Globus pallidus (tissue), 1 donor: ENCODE results near the gene COL25A1.
A peak's percentile ranks its signal among the peaks of the same experiment; 100 is the strongest.
"Not testable (repeated sequence)": the region's sequence is repeated elsewhere in the genome, so short reads cannot be mapped to it uniquely, and the experiment has no call there.

Experiments
- DNase-seq: peaks from one replicate; pipeline ENCODE4 v3.0.0-alpha.2; 2015; ENCODE audit warnings: low spot score

The COL25A1 gene

DNA sequence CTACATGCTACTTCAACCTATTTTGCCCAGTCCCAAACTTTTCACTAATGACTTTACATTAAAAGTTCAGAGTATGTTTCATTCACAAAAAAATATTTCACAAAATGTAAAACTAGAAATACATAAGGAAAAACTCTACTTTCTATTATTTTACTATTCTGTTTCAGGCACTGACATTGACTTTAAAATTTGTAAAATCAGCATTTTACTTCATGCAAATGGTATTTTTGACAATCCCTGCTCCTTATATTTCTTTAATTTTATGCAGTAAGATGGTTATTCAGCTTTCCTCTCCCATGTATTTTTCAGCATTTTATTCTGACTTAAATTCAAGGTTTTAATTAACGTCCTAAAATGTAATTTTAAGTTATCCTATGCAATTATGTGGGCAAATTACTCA lies 178.5 kb downstream of the COL25A1 start:
- DNase-seq, result no peak

DNA sequence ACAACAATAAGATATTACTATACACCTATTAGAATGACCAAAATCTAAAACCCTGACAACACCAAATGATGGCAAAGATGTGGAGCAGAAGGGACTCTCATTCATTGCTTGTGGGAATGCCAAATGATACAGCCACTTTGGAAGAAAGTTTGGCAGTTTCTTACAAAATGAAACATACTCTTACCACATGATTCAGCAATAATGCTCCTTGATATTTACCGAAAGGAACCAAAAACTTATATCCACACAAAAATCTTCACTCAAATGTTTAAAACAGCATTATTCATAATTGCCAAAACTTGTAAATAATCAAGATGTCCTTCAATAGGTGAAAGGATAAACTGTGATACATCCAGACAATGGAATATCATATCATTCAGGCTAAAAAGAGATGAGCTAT lies 180.9 kb downstream of the COL25A1 start:
- no peak for DNase-seq

DNA sequence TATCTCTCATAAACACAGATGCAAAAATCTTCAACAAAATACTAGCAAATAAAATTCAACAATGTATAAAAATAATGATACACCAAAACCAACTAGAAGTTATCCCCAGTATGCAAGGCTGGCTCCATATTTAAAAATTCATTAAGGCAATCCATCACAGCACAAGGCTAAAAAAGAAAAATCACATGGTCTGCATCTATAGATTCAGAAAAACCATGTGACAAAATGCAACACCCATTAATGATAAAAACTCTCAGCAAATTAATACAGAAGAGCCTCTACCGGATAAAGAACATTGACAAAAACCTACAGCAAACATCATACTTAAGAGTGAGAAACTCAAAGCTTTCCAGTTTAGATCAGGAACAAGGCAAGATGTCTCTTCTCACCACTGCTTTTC lies 182.6 kb downstream of the COL25A1 start:
- DNase-seq, result no peak

DNA sequence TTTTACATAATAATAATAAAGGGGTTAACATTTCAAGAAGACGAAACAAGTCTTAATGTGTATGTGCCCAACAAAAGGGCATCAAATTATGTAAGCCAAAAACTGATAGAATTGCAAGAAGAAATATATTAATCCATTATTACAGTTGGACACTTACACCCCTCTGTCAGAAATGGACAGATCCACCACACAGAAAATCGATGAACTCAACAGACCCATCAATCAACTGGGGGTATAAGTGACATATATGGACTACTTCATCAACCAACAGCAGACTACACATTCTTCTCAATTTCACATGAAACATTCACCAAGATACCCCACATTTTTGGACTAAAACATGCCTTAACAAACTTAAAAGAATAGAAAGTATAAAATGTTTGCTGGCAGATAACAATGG lies 183.8 kb downstream of the COL25A1 start:
- no peak for DNase-seq

DNA sequence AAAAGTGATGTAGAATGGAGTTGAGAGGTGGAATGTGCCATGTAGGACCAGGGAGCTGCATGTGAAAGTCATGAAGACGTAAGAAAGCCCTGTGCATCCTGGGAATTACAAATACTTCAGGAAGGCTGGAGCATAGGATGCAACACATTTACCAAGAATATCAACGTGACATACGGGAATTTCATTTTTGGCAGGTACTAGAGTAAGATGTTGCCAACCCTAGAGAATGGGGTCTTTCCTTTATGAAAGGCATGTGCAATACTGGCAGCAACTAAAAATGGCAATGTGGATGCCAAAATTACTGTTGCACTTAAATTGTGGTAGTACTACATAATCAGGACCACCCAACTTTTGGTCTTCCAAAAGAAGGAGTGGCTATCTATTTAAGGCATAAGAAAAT lies 188.0 kb downstream of the COL25A1 start:
- no peak for DNase-seq

DNA sequence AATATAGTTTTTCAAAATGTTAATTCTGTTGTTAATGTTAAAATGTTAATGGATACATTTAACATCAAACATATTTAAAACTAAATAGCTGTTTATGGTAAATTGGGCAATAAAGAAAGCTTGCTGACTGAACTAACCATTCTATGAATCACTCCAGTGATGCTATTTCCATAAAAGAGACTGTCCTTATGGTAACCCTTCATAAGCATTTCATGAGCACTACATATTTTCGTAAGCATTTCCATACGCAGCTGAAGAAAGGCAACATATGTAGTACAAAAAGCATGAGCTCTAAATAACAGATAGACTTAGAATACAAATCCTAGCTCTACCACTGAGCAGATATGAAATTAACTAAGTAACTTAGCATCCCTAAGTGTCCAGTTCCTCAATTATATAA lies 188.9 kb downstream of the COL25A1 start:
- no peak for DNase-seq

DNA sequence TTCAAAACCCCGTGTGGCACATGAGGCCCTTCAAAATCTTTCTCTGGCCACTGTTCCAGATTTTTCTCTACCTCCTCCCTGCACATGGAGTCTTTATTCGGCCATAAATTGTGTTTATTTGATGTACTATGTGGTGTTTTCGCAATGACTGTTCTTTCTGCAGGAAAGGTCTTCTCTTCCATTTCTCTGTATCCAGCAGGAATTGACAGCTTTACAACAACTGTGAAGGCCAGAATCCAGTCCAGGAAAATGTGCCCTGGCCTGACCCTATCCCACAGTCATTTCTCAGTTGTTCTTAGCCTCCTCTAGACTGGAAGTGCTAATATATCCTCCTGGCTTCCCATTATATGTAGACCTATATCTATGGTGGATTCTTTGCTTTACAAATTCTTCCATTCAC lies 191.4 kb downstream of the COL25A1 start:
- no peak for DNase-seq

DNA sequence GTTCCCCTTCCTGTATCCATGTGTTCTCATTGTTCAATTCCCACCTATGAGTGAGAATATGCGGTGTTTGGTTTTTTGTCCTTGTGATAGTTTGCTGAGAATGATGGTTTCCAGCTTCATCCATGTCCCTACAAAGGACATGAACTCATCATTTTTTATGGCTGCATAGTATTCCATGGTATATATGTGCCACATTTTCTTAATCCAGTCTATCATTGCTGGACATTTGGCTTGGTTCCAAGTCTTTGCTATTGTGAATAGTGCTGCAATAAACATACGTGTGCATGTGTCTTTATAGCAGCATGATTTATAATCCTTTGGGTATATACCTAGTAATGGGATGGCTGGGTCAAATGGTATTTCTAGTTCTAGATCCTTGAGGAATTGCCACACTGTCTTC lies 194.2 kb downstream of the COL25A1 start:
- DNase-seq, result not testable (repeated sequence)

DNA sequence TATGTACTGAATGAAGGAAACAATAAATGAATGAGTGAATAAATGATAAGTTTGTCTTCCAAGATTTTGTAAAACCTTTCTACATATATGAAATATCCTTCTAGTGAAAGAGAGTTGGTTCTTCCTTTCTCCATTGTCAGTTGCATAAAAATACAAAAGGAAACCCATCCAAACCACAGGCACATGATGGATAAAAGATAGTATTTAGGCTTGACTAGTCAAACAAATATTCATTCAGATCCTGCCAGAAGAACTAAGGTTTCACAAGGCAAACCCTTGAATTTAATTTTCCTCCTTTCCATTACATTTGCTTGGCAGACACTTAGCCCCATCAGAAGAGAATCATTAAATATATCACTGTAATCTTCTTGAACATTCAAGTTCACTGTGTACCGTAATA lies 208.4 kb downstream of the COL25A1 start:
- no peak for DNase-seq

DNA sequence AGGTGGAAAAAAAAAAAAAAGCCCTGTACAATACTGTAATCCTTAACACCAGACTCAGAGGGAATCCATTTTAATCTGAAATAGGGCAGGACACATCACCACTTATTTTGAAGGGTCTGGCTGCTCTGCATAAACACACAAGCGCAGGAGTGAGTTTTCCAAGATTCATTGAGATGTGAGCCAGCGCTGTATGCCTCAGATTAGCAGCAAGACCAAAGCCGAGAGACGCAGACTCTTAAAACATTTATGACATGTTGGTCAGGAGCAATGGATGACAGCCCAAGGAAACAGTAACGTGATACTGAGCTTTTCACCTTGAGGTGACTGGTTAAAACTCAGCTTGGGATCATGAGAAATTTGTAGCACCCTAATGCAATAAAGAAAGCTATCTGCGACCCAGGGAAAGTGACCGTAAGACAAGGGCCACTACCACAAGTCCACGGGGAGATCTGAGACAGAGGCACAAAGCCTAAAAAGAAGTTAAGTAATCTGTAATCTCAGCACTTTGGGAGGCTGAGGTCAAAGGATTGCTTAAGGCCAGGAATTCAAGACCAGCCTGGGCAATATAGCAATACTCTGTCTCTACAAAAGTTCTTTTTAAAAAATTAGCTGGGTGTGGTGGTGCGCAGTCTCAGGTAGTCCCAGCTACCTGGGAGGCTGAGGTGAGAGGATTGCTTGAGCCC lies 210.6 kb downstream of the COL25A1 start:
- DNase-seq, result no peak

DNA sequence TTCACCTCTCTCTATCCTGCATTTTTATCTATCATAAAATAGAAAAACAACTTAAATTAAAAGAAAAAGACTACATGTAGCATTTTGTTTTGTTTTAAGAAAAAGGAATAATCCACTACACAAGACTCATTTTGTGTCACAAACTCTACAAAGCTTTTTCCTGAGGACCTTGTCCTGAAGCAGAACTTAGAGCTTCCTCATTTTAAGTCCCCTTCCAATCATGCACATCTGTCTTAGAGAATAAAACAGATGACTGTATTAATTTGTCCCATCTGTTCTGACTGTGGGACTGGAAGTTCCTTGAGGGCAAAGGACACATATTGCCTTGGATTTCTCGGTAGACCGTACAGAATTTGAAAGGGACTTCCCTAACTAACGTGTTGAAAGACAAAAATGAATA lies 218.5 kb downstream of the COL25A1 start:
- no peak for DNase-seq

DNA sequence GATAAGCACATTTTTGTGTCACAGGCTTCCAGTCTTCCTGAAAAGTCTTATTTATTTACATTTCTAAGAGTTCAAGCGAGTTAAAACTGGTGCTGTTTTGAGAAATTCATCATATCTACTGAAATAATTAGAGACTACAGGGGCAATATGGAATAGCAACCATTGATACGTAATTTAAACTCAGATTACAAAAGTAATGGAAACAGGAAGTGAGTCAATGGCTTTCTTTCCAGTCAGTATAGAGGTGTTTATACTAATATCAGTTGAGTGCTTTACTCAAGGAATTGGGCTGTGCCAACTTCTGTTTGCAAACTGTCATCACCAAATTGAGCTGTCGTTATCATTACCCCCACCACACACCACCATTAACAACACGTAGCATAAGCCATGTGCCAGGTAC lies 222.7 kb downstream of the COL25A1 start:
- no peak for DNase-seq

DNA sequence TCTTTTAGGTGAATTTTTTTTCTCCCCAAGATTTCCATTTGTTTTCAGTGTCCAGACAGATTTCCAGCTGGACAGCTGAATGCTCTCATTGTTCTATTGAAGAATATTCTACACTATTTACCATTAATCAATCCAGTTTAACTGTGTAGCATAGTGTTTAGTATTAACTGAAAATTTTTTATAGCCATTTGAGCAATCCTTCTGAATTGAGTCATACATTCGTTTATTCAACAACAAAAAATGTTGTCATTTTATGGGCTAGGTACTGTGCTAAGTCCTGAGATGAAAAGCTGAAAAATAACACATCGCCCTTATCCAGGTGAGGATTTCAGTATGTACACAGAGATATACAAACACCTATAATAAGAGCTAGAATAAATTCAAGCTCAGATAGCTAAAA lies 223.3 kb downstream of the COL25A1 start:
- no peak for DNase-seq

DNA sequence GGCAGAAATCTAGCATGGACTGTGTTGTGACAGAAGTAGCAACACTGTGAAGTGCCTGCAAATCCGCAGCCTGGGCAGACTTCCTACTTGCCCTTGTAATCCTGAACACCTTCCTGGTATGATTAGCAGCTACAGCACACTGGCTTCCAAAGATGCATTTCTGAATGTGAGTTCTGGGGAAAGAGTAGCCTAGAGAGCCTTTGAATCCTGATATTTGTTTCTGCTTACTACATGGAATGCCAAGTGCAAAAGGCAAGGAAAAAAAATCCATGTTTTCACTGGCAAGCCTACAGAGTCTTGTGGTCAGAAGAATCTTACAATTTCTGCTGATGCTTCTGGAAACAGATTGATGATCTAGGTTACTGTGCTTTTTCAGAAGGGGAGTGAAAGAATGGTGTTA lies 223.7 kb downstream of the COL25A1 start:
- DNase-seq, result peak; percentile 11

DNA sequence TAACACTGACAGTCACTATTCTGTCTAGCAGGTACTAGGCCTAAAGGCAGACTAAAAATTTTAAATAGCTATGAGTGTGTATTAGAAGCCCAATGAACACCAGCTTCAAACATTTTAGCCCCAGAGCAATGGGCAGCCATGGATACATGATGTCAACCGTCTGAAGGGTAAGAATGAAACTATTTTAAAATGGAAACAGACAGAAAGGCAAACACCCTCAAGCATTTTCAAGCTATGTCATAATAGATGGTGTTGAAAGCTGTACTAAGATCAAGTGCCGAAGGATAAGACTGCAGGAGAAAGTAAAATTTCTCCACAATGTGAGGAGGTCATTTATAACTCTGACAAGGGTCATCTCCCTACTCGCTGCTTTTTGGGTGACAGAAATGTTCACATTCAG lies 225.0 kb downstream of the COL25A1 start:
- no peak for DNase-seq

DNA sequence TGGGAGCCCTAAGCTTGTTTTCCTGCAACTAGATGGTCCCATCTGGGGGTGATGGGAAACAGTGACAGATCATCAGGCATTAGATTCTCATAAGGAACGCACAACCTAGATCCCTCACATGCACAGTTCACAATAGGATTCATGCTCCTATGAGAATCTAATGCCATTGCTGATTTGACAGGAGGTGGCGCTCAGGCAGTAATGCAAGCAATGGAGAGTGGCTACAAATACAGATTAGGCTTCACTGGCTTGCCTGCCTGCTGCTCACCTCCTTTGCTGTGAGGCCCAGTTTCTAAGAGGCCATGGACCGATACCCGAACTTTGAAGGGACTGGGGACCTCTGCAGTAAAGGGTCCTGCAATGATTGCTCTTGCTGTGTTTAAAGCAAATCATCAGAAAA lies 225.7 kb downstream of the COL25A1 start:
- not testable (repeated sequence) for DNase-seq

DNA sequence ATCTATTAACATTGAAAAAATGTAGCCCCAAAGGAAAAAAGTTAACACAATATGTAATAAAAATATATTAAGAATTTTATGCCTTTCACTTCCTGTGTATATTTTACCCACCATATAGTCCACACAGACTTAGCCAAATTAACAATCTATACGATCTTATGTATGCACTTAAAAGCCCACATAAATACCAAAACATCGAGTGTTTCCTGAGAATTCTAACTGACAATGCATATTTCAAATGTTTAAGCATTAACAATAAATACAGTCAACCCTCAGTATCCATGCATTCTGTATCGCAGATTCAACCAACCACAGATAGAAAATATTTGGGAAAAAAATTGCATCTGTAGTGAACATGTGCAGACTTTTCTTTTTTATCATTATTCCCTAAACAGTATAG lies 226.8 kb downstream of the COL25A1 start:
- DNase-seq, result no peak

DNA sequence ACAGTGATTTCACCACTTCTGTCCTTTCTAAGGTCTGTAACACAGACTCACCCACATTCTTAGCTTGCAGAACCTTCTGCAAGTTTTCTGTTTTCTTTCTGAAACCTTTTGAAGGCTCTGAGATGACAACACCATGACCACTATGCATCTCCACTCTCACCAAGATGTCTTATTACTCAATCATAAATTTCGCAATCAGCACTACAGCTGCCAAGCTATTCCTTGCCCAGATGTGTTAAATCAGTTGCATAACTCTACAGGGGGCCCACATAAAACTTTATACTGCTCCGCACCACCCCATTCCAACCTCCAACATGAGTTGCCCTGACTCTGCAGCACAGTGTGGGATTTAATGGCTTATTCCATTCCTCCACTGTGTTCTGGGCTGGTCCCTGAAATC lies 229.9 kb downstream of the COL25A1 start:
- no peak for DNase-seq

DNA sequence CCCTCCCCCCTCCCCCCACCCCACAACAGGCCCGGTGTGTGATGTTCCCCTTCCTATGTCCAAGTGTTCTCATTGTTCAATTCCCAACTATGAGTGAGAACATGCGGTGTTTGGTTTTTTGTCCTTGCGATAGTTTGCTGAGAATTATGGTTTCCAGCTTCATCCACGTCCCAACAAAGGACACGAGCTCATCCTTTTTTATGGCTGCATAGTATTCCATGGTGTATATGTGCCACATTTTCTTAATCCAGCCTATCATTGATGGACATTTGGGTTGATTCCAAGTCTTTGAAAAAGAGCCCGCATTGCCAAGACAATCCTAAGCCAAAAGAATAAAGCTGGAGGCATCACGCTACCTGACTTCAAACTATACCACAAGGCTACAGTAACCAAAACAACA lies 231.8 kb downstream of the COL25A1 start:
- DNase-seq, result not testable (repeated sequence)

DNA sequence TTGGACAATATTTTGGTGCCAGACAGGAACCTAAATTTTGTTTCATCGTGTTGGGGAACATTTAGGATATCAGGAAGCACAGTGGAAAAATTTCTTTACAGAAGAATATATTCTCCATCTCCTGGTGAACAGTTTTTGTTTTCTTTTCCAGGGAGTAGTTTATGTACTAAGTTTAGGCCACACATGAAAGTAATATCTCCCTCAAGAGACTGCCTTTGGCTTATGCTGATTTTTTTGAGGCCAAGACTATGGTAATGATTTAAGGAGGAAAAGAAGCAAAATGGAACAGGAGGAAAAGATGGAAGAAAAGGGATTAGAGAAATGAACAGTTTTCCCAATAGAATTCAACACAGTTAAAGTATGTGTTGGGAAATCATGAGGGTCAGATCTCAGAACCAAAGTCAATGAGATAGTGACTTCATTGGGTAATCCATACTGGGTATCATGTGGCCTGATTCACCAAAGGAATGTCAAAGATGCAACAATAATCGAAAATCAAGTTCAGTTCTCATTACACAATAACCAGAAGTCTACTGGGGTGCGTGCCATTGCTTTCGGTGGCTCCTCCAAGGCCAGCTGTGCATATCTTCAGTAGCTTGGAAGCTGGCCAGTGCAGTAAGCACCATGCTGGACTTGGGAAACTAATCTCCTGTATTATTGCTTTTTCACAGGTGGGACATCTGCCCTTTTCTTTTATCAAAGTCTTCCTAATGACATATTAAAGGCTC lies 234.8 kb downstream of the COL25A1 start:
- DNase-seq, result no peak

DNA sequence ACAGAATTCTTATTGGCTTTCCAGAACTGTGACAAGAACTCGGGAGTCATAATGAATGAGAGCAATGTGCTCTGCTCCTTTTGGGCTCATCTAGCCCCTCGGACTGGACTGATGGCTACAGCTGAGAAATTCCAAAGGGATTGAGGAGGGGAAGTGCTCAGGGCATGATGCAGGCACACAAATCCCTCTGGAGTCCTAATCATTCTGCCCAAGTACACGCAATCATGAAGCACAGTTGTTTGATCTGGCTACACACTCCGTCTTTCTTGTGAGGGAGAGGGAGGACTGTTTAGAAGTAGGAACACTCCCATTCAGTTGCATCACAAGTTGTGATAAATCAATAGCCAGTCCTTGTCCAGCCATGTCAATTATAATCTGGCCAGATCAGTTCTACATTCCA lies 237.5 kb downstream of the COL25A1 start:
- DNase-seq, result no peak

DNA sequence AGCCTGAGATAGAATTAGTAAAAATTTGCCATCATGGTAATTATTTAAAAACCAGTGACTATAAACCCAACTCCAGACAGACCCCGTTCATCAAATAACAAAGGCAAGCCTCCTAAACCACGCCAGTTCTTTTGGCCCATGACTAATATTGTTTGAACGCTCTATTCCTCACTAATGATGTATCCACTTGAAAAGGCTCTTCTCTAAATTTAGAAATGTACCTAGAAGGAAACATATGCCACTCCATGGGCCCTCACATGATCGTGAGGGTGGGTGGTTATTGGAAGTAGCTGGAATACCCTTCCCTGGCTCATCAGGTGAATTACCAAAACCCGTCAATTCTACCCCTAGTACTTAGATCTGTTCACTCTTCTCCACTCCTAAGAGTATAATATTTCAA lies 249.2 kb downstream of the COL25A1 start:
- DNase-seq, result no peak

DNA sequence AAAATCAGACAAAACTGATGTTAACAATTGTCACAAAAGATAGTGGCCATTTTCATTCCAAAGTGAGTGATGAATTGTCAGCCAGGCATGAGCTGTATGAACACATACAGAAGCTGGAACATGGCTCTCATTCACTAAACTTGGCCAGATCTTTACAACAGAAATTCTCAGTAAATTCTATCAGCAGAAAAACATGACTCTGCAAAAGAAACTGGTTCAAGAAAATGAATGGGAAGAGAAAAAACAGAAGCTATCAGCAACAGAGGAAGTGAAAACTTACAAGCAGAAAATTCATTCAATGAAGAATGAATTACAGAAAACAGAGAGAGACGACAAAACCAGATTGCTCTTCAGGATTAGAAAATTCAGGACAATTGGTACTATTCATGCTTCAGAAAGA lies 249.6 kb downstream of the COL25A1 start:
- DNase-seq, result no peak

DNA sequence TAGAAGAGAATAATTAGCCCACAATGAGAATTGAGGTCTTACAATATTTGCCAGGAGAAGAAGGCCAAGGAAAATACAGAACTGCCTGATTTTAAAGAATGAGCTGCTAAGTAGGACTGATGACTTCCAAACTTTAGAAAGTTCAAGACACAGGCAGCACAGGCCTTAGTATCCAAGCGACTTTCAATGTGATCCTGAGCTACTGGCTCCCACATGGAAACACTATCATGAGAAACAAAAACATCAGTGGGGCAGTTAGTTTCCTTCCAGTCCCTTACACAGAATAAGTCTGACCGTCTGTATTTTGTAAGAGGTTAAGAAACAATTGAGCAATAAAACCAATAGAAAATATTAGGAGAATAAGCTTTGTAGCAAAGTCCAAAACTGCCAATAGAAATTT lies 251.4 kb downstream of the COL25A1 start:
- peak; percentile 5 for DNase-seq
